Memory B cell (primary cell): ENCODE data around the gene STK11.

ENCODE experiments used
- ATAC-seq: fragments of 150-1000 bp; cut with Tn5 transposase; 2 replicates; pipeline ENCODE4 v1.10.0; 2021; ENCODE audit warnings: low read depth, mild to moderate bottlenecking, moderate library complexity
- DNase-seq, 2 donors: peaks; one replicate each; pipeline ENCODE4 v3.0.0; 2022; ENCODE audit warnings: low spot score in 2 of 2
- H3K27ac Mint-ChIP-seq: one replicate; pipeline ENCODE4 v1.8.0; 2022; ENCODE audit warnings: mild to moderate bottlenecking, moderate library complexity, mixed read lengths
- H3K27me3 Mint-ChIP-seq: one replicate; pipeline ENCODE4 v1.8.0; 2022; ENCODE audit warnings: mixed read lengths
- H3K36me3 Mint-ChIP-seq: one replicate; pipeline ENCODE4 v1.8.0; 2022; ENCODE audit warnings: mild to moderate bottlenecking, mixed read lengths
- H3K4me1 Mint-ChIP-seq: one replicate; pipeline ENCODE4 v1.8.0; 2022; ENCODE audit warnings: mixed read lengths
- H3K4me3 Mint-ChIP-seq: one replicate; pipeline ENCODE4 v1.8.0; 2022; ENCODE audit warnings: mild to moderate bottlenecking, moderate library complexity, mixed read lengths
- H3K9me3 Mint-ChIP-seq: one replicate; pipeline ENCODE4 v1.8.0; 2022; ENCODE audit warnings: mixed read lengths

The STK11 gene

DNA sequence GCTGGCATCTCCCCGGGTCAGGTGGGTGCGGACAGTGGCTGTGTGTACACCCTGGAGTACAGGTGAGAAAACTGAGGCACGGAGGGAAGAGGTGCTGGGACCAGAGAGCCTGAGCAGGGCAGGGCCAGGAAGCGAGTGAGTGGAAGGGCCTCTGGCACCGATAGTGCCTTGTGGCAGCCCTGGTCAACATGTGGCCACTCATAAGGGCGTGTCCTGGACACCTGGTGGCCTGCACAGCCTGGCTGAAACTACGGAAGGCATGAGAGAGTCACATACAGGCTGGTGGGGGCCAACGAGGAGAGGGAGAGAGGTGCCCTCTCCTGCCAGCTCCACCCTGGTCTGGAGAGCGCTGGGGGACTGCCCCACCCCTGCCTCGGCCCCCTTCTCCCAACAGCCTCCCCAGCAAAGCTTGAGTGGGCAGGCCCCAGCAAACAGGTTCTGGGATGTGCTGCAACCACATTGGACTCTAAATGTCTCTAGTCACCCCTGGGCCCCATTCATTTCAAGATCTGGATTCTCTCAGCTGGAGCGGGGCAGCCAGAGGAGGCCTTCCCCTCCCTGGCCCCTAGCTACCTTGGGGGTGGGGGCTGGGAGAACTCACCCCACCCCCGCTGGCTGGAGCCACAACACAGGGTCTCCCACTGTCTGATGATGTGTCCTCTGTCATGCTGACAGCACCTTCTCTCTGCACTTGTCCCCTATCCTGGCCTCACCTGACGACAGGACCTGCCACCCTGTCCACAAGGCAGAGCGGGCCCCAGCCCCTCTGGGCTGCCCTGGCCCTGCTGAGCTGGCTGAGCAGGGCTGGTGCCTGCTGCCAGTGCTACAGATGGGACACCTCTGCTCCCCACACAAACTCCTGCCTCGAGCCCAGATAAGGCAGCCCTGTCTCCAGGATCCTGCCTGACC, 26.4 kb downstream of the STK11 start:
- peaks cover 3% of the 10 kb centered on the region for H3K36me3 Mint-ChIP-seq
- no peaks in the 10 kb centered on the region for H3K9me3 Mint-ChIP-seq
- H3K27ac Mint-ChIP-seq, result peak overlapping the region; percentile 41
- H3K4me1 Mint-ChIP-seq, result no peaks in the 10 kb centered on the region
- no peak overlapping the region for H3K4me3 Mint-ChIP-seq
- ATAC-seq (no peak), DNase-seq (no peak)
- H3K27me3 Mint-ChIP-seq, result no peaks in the 10 kb centered on the region

DNA sequence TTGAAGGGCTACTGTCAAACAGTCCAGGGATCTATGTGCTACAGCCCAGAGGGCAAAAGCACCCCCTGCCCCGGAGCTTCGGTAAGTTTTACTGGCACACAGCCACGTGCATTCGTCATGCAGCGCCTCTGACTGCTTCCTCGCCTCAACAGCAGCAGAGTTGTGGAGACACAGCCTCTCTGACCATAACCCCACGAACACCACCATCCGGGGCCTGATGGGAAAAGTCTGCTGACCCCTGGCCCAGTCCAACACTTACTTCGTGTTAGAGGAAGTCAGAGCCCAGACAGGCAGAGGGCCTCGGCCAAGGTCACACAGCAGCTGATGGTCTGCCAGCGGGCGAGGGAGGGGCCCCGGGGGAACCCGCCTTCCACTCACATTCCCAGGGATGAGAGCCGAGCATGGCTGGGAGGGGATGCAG, 27.1 kb downstream of the STK11 start:
- Mint-ChIP-seq H3K27ac (peak overlapping the region; percentile 41), H3K4me1 (no peaks in the 10 kb centered on the region), H3K4me3 (no peak overlapping the region), H3K27me3 (no peaks in the 10 kb centered on the region), H3K36me3 (peaks cover 3% of the 10 kb centered on the region), H3K9me3 (no peaks in the 10 kb centered on the region)
- DNase-seq, result no peak
- no peak for ATAC-seq

- Mint-ChIP-seq H3K27me3 (peaks cover under 1% of the 10 kb centered on the region), H3K4me3 (no peak overlapping the region), H3K4me1 (peaks cover under 1% of the 10 kb centered on the region), H3K27ac (no peak overlapping the region), H3K9me3 (no peaks in the 10 kb centered on the region), H3K36me3 (peaks cover under 1% of the 10 kb centered on the region)
- no peak for ATAC-seq
- no peak for DNase-seq
Observed at GRCh38 chr19:1233115-1233667, 27.6 kb downstream of the STK11 start.

DNA sequence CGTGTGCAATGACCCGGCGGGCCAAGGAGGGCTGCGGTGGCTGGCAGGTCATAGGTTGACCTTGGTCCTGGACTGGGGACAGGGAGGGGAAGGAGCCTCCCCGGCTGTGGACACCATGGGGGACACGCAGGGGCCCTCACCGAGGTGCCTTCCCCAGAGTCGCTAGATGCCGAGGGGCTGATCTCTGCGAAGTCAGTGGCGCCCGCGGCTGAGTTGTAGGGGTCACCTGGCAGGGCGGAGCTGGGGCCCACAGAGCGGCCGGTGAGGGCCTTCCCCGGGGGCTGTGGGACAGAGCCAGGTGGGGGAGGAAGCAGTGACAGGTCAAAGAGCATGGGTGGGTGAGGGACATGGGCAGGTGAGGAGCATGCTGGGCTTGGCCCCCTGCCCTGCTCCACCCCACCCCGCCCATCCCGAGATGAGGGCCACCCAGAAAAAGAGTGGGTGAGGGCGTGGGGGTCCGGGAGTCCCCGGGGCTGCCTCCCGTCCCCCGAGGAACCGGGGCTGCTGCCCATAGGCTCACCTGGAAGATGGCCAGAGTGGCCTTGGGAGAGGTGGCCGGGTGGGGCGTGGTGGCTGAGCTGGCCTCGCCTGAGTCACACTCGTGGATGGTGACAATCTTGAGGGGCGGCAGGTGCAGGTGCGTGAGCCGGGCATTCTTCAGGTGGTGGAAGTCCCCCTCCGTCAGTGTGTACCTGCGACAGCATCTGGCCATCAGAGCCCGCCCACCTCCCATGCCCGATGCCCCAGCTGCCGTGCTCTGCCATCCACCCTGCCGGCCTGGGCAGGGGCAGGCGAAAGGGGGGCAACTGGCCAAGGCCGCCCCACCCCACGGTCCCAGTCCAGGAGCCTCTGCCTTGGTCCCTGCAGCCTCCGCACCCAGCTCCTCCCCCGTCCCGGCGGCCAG, 28.7 kb downstream of the STK11 start:
- Mint-ChIP-seq H3K4me3 (no peak overlapping the region), H3K4me1 (peaks cover 8% of the 10 kb centered on the region), H3K9me3 (no peaks in the 10 kb centered on the region), H3K36me3 (no peaks in the 10 kb centered on the region), H3K27me3 (peaks cover 8% of the 10 kb centered on the region), H3K27ac (no peak overlapping the region)
- no peak for DNase-seq
- no peak for ATAC-seq

DNA sequence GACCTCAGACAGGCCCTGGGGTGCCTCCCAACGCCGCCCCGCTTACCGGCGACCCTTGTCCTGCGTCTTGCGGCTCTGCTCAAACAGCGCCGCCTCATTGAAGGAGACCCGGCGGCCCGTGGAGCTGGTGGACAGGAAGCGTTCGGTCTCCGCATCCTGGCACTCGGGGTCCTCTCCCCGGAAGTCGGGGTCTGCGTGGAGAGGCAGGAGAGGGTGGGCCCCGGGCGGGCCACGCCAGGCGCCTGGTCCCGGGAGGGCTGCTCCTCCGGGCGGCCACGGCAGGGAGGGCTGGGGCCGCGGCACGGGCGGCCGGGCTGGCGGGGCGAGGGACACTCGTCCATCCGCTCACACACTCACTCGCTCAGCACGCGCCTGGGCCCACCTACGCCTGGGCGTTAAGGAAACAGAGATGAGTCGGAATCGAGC, 29.4 kb downstream of the STK11 start:
- DNase-seq, result no peak
- ATAC-seq, result no peak
- Mint-ChIP-seq H3K4me1 (peaks cover 8% of the 10 kb centered on the region), H3K27me3 (peaks cover 8% of the 10 kb centered on the region), H3K9me3 (no peaks in the 10 kb centered on the region), H3K27ac (no peak overlapping the region), H3K36me3 (no peaks in the 10 kb centered on the region), H3K4me3 (no peak overlapping the region)

GRCh38 chr19:1235625-1236538, 30.3 kb downstream of the STK11 start:
- no peak overlapping the region for H3K27ac Mint-ChIP-seq
- H3K4me3 Mint-ChIP-seq, result peak overlapping the region; percentile 55
- ATAC-seq, result no peak
- H3K9me3 Mint-ChIP-seq, result no peaks in the 10 kb centered on the region
- peaks cover 8% of the 10 kb centered on the region for H3K4me1 Mint-ChIP-seq
- H3K36me3 Mint-ChIP-seq, result no peaks in the 10 kb centered on the region
- H3K27me3 Mint-ChIP-seq, result peaks cover 8% of the 10 kb centered on the region
- no peak for DNase-seq

GRCh38 chr19:1236576-1236975, 31.0 kb downstream of the STK11 start:
- Mint-ChIP-seq H3K27me3 (peaks cover 10% of the 10 kb centered on the region), H3K9me3 (no peaks in the 10 kb centered on the region), H3K27ac (no peak overlapping the region), H3K4me3 (peak overlapping the region; percentile 55), H3K4me1 (peaks cover 11% of the 10 kb centered on the region), H3K36me3 (no peaks in the 10 kb centered on the region)
- no peak for ATAC-seq
- no peak for DNase-seq

GRCh38 chr19:1237027-1237659, 31.6 kb downstream of the STK11 start:
- H3K4me1 Mint-ChIP-seq, result peaks cover 11% of the 10 kb centered on the region
- peak overlapping the region; percentile 71 for H3K4me3 Mint-ChIP-seq
- H3K27me3 Mint-ChIP-seq, result peaks cover 10% of the 10 kb centered on the region
- H3K9me3 Mint-ChIP-seq, result no peaks in the 10 kb centered on the region
- no peak overlapping the region for H3K27ac Mint-ChIP-seq
- no peaks in the 10 kb centered on the region for H3K36me3 Mint-ChIP-seq
- DNase-seq (no peak), ATAC-seq (no peak)

DNA sequence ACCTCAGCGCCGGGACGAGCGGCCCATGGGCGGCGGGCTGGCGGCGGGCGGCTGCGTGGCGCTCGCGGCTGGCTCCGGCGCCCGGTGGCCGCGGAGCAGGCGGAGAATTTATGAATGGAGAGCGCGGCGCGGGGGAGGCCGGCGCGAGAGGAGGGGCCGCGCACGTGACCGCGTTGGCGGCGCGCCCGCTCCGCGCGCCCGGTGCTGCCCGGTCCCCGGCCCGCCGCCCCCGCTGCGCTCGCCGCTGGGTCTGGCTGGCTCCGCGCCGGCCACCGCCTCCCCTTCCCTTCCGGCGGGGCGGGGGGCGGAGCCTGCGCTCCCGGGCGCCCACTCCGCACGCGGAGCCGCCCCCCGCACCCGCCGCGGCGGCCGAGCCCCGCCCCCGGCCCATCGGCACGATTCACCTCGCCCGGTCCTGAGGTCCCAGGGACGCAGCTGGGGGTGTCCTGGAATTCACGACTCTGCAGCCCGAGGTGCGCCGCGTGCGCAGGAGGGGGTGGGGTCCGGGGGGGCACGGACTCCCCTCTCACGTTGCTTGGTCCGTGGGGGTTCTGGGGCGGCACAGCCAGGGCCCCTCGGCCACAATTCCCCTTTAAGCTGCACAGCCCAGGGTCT, 32.3 kb downstream of the STK11 start, which contains the start of gene CBARP:
Gene CBARP, minus strand, starts transcription at position 252 of the 615 bp plus-strand sequence. CDS start 1,905 bp downstream, outside the sequence.
- H3K27me3 Mint-ChIP-seq, result peaks cover 10% of the 10 kb centered on the region
- no peaks in the 10 kb centered on the region for H3K9me3 Mint-ChIP-seq
- H3K27ac Mint-ChIP-seq, result peak within 1 kb of the TSS; percentile 87
- no peaks in the 10 kb centered on the region for H3K36me3 Mint-ChIP-seq
- no peak for DNase-seq
- no peak for ATAC-seq
- H3K4me1 Mint-ChIP-seq, result peaks cover 13% of the 10 kb centered on the region
- peak within 1 kb of the TSS; percentile 83 for H3K4me3 Mint-ChIP-seq

- Mint-ChIP-seq H3K27me3 (peaks cover 10% of the 10 kb centered on the region), H3K36me3 (no peaks in the 10 kb centered on the region), H3K4me3 (peak overlapping the region; percentile 83), H3K9me3 (no peaks in the 10 kb centered on the region), H3K4me1 (peaks cover 13% of the 10 kb centered on the region), H3K27ac (peak overlapping the region; percentile 87)
- ATAC-seq, result no peak
- DNase-seq, result no peak
Observed at GRCh38 chr19:1238369-1239303, 33.1 kb downstream of the STK11 start.

- Mint-ChIP-seq H3K27ac (peak overlapping the region; percentile 87), H3K4me1 (peaks cover 13% of the 10 kb centered on the region), H3K9me3 (no peaks in the 10 kb centered on the region), H3K36me3 (no peaks in the 10 kb centered on the region), H3K4me3 (peak overlapping the region; percentile 34), H3K27me3 (peaks cover 10% of the 10 kb centered on the region)
- DNase-seq (no peak), ATAC-seq (no peak)
Observed at GRCh38 chr19:1239420-1239795, 33.8 kb downstream of the STK11 start.
